HTR-8/SVneo (cell line): ENCODE data around the gene ZNF655.

Experiments used
- DNase-seq: peaks from one replicate; pipeline ENCODE4 v3.0.0; 2011; ENCODE audit warnings: low spot score, mixed read lengths; ENCODE audit not compliant: insufficient read length
- FAIRE-seq: peaks from 2 replicates; lab custom pipeline; 2011; peaks lifted over from hg19 to GRCh38; lab: Jason Lieb, UNC

The ZNF655 gene

GRCh38 chr7:99599836-99600235 is 41.4 kb downstream of the ZNF655 start:
- DNase-seq, result no peak
- no peak for FAIRE-seq

- DNase-seq (no peak), FAIRE-seq (no peak)
Observed at GRCh38 chr7:99601656-99602310, 43.3 kb downstream of the ZNF655 start.

- no peak for FAIRE-seq
Observed at GRCh38 chr7:99605527-99605926, 47.1 kb downstream of the ZNF655 start.

GRCh38 chr7:99606531-99606930 is 48.1 kb downstream of the ZNF655 start:
- FAIRE-seq (no peak), DNase-seq (no peak)

More at GRCh38 chr7:99605527-99605926, 47.1 kb downstream of the ZNF655 start:
- no peak for DNase-seq

- FAIRE-seq, result no peak
- no peak for DNase-seq
Observed at GRCh38 chr7:99607548-99607947, 49.1 kb downstream of the ZNF655 start.

GRCh38 chr7:99614495-99614894 is 56.1 kb downstream of the ZNF655 start:
- no peak for FAIRE-seq
- no peak for DNase-seq

- DNase-seq (no peak), FAIRE-seq (no peak)
Observed at GRCh38 chr7:99615989-99616358, 57.5 kb downstream of the ZNF655 start.

- DNase-seq (peak; percentile 87), FAIRE-seq (peak; percentile 90)
Observed at GRCh38 chr7:99616359-99617191, 58.1 kb downstream of the ZNF655 start, which contains the start of gene ZSCAN25. Gene ZSCAN25 (plus strand): TSS chr7:99616946. CDS start chr7:99619607, 2,661 bp downstream.

GRCh38 chr7:99617192-99617781 is 58.8 kb downstream of the ZNF655 start:
- FAIRE-seq (no peak), DNase-seq (no peak)

GRCh38 chr7:99618726-99619125 is 60.3 kb downstream of the ZNF655 start:
- no peak for FAIRE-seq
- peak; percentile 35 for DNase-seq

- no peak for FAIRE-seq
- no peak for DNase-seq
Observed at GRCh38 chr7:99619571-99620130, 61.2 kb downstream of the ZNF655 start.

- no peak for DNase-seq
- FAIRE-seq, result no peak
Observed at GRCh38 chr7:99621271-99621670, 62.8 kb downstream of the ZNF655 start.

- FAIRE-seq, result no peak
Observed at GRCh38 chr7:99622596-99622995, 64.2 kb downstream of the ZNF655 start.

GRCh38 chr7:99623091-99623693 is 64.8 kb downstream of the ZNF655 start:
- FAIRE-seq, result no peak

More at GRCh38 chr7:99622596-99622995, 64.2 kb downstream of the ZNF655 start:
- no peak for DNase-seq

GRCh38 chr7:99623702-99624447 is 65.4 kb downstream of the ZNF655 start:
- no peak for FAIRE-seq

More at GRCh38 chr7:99623091-99623693, 64.8 kb downstream of the ZNF655 start:
- peak; percentile 11 for DNase-seq

GRCh38 chr7:99624484-99624883 is 66.0 kb downstream of the ZNF655 start:
- no peak for DNase-seq

More at GRCh38 chr7:99623702-99624447, 65.4 kb downstream of the ZNF655 start:
- DNase-seq, result no peak

GRCh38 chr7:99625321-99625720 is 66.9 kb downstream of the ZNF655 start:
- no peak for FAIRE-seq

More at GRCh38 chr7:99624484-99624883, 66.0 kb downstream of the ZNF655 start:
- FAIRE-seq, result no peak

GRCh38 chr7:99625961-99626360 is 67.5 kb downstream of the ZNF655 start:
- no peak for DNase-seq
- no peak for FAIRE-seq

More at GRCh38 chr7:99625321-99625720, 66.9 kb downstream of the ZNF655 start:
- DNase-seq, result no peak
